ENCODE data around the gene PGM5. TPM values are rescaled to one million over a fixed set of nuclear protein-coding genes. Genes with fewer than 3 reads are reported as not detected.
"Not testable (repeated sequence)": the region's sequence is repeated elsewhere in the genome, so short reads cannot be mapped to it uniquely, and the experiment has no call there.

PGM5 gene
- total RNA-seq, 1 donor from 2014 or later = 0.79 TPM

DNA sequence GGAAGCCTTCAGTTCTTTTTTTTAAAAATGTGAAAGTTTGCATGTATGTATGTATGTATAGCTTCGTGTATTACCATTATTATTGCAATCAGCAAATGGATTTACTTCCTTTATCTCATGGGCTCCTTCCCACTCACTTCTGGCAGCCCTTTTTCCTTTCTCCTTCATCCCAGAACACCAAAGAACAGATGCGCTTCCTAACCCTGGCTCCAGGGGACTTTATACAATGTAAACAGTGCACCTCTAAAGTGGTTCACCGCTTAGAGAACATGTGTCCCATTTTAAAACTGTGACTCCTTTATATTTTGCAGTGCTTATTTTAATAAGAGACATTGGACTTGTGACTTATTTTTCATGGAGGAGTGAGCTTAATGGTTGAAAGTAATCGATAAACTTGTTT is 13.2 kb upstream of the PGM5 start:
- DNase-seq (ENCODE audit: low read depth); H3K36me3 ChIP-seq (ENCODE audit: control insufficient read depth, insufficient read depth, low read length); H3K4me3 ChIP-seq (ENCODE audit: low read depth, low read length); H3K27me3 ChIP-seq (ENCODE audit: control insufficient read depth, insufficient read depth, low read length): not testable (repeated sequence)

DNA sequence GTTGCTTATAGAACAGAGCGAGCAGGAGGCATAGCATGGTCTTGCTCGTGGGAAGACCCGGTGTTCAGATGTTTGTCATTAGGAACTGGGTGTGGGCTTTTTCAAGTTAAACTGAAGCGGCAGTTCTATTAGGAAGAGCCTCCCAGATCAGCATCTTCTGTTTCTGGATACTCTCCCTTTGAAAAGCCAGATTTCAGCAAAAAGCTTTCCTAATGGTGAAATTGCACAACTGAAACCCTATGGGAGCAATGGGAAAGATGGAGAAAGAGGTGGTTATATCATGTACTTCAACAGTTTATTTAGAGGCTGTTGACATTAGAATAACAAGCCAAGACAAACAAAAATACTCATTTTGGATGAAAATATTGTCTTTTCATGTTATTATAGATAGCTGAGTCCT is 12.4 kb upstream of the PGM5 start:
- H3K27me3 ChIP-seq (ENCODE audit: control insufficient read depth, insufficient read depth, low read length); H3K36me3 ChIP-seq (ENCODE audit: control insufficient read depth, insufficient read depth, low read length); DNase-seq (ENCODE audit: low read depth); H3K4me3 ChIP-seq (ENCODE audit: low read depth, low read length): not testable (repeated sequence)

DNA sequence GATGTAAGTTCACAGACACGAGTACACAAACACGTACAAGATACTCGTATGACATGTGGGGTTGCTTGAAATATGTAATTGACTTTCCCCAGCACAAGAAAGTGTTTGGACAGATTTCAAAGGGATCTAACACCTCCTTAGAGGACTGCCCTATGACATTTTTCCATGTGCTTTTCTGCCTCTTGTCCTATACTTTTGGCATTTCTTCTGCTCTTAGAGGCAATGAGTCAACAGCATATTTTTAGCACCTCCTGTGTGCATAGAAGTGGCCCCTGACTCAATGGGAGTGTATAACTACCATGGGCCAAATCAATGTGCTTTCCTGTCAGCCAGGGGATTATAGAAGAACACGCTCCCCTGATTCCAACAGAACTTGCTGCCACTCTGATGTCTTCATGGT is 4.7 kb upstream of the PGM5 start:
- H3K4me3 ChIP-seq (ENCODE audit: low read depth, low read length); H3K27me3 ChIP-seq (ENCODE audit: control insufficient read depth, insufficient read depth, low read length); DNase-seq (ENCODE audit: low read depth); H3K36me3 ChIP-seq (ENCODE audit: control insufficient read depth, insufficient read depth, low read length): not testable (repeated sequence)

GRCh38 chr9:68355993-68356379 is 425 bp upstream of the PGM5 start:
- not testable (repeated sequence) for H3K36me3 ChIP-seq (ENCODE audit: control insufficient read depth, insufficient read depth, low read length); H3K4me3 ChIP-seq (ENCODE audit: low read depth, low read length); H3K27me3 ChIP-seq (ENCODE audit: control insufficient read depth, insufficient read depth, low read length); DNase-seq (ENCODE audit: low read depth)

GRCh38 chr9:68357119-68357714 is 806 bp downstream of the PGM5 start:
- not testable (repeated sequence) for H3K36me3 ChIP-seq (ENCODE audit: control insufficient read depth, insufficient read depth, low read length); H3K27me3 ChIP-seq (ENCODE audit: control insufficient read depth, insufficient read depth, low read length); DNase-seq (ENCODE audit: low read depth)
- peak overlapping the region; percentile 41 for H3K4me3 ChIP-seq (ENCODE audit: low read depth, low read length)

GRCh38 chr9:68366933-68367547 is 10.6 kb downstream of the PGM5 start:
- H3K36me3 ChIP-seq (ENCODE audit: control insufficient read depth, insufficient read depth, low read length); H3K4me3 ChIP-seq (ENCODE audit: low read depth, low read length); DNase-seq (ENCODE audit: low read depth); H3K27me3 ChIP-seq (ENCODE audit: control insufficient read depth, insufficient read depth, low read length): not testable (repeated sequence)

GRCh38 chr9:68375789-68376188 is 19.4 kb downstream of the PGM5 start:
- H3K4me3 ChIP-seq (ENCODE audit: low read depth, low read length); H3K27me3 ChIP-seq (ENCODE audit: control insufficient read depth, insufficient read depth, low read length); DNase-seq (ENCODE audit: low read depth); H3K36me3 ChIP-seq (ENCODE audit: control insufficient read depth, insufficient read depth, low read length): not testable (repeated sequence)

DNA sequence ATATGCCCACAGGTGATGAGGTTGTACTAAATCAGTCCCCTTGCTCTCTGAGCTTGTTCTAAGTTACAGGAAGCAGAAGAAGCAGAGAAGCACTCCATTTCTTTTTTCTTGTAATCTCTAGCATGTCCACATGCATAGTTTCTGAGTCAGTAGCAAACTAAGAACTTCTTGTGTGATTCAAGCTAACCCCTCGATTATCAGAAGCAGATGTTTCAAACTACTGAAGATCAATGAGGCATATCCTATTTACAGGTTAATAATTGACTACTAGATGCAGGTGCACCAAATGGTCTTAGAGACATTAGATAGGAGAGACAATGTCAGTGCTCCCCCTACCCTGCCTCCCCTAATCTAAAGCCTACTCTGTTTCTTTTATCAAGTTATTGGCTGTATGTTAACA is 21.3 kb downstream of the PGM5 start:
- DNase-seq (ENCODE audit: low read depth) = peak; percentile 39
- not testable (repeated sequence) for H3K27me3 ChIP-seq (ENCODE audit: control insufficient read depth, insufficient read depth, low read length); H3K36me3 ChIP-seq (ENCODE audit: control insufficient read depth, insufficient read depth, low read length); H3K4me3 ChIP-seq (ENCODE audit: low read depth, low read length)

DNA sequence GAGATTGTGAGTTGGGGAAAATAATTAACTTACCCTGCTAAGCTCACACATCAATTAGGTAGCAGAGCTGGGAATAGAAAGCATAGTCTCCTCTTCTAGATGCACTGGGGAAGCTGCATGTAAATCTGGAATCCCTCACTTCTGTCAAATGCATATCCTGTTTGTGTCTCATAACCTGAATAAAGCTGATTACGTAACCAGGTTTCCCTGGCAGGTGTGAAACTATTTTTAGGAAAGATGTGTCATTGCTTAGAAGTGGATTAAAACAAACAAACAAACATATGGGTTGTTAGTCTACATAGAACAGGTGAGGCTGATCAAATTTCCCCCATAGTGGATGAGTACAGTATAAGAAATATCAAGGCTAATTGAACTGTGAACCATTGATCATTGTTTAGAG is 27.5 kb downstream of the PGM5 start:
- not testable (repeated sequence) for DNase-seq (ENCODE audit: low read depth); H3K4me3 ChIP-seq (ENCODE audit: low read depth, low read length); H3K36me3 ChIP-seq (ENCODE audit: control insufficient read depth, insufficient read depth, low read length); H3K27me3 ChIP-seq (ENCODE audit: control insufficient read depth, insufficient read depth, low read length)

DNA sequence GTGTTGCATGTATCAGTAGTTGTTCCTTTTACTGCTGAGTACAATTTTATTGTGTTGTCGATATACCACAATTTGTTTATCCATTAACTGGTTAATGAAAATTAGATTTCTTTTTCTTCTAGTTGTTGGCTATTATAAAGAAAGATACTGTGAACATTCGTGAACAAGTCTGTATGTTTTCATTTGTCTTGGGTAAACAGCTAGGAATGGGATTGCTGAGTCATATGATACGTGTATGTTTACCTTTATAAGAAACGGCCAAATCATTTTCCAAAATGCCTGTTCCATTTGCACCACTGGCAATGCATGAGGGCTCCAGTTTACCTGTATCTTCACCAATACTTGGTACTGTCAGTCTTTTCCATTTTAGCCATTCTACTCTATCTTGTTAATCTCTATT is 33.1 kb downstream of the PGM5 start:
- DNase-seq (ENCODE audit: low read depth); H3K36me3 ChIP-seq (ENCODE audit: control insufficient read depth, insufficient read depth, low read length); H3K4me3 ChIP-seq (ENCODE audit: low read depth, low read length); H3K27me3 ChIP-seq (ENCODE audit: control insufficient read depth, insufficient read depth, low read length): not testable (repeated sequence)

- not testable (repeated sequence) for H3K36me3 ChIP-seq (ENCODE audit: control insufficient read depth, insufficient read depth, low read length); DNase-seq (ENCODE audit: low read depth); H3K4me3 ChIP-seq (ENCODE audit: low read depth, low read length); H3K27me3 ChIP-seq (ENCODE audit: control insufficient read depth, insufficient read depth, low read length)
Observed at GRCh38 chr9:68390737-68391136, 34.3 kb downstream of the PGM5 start.

DNA sequence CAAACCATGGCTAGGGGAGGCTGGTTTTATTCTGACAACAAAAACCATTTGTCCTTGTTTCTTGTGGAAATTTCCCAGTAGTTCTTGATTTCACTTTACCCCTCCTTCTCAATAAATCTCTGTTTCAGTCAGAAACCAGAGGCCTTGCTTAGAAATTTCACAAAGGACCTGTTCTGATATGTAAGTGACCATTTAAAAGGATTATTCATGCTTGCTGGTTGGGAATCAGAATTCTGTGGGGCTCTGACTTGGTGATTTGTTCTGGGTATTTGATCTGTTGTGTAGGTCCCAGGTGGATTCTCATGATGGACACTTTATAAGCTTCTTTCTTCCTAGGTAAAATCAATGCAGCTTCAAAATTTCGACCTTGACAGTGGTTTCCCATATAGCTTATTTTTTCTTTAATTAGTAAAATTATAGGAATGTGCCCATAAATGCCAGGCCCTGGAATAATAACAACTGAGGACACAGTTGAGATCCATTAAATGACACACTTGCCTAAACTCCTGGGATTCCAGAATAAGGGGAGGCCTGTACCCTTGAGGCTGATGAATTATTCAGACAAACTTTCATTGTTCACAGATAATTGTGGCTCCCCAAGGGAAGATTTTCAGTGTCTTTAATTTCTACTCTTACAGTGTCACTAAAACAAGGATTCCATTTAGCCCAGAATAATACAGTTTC is 40.1 kb downstream of the PGM5 start:
- H3K36me3 ChIP-seq (ENCODE audit: control insufficient read depth, insufficient read depth, low read length); DNase-seq (ENCODE audit: low read depth); H3K27me3 ChIP-seq (ENCODE audit: control insufficient read depth, insufficient read depth, low read length); H3K4me3 ChIP-seq (ENCODE audit: low read depth, low read length): not testable (repeated sequence)

DNA sequence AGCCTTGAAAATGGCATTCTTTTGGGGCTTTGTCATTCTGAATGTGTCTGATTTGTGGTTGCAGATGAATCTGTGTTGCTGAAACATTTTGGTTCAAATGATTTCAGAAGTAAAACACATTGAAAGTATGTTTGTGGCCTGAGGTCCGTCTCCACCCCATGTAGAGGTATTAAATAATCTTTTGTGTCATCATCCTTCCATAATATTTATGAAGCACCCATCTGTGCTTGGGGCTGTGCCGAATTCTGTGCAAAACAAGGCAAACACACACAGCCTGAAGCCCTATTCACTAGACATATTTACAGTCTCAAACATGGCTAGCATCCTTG is 40.6 kb downstream of the PGM5 start:
- not testable (repeated sequence) for H3K36me3 ChIP-seq (ENCODE audit: control insufficient read depth, insufficient read depth, low read length); H3K27me3 ChIP-seq (ENCODE audit: control insufficient read depth, insufficient read depth, low read length); H3K4me3 ChIP-seq (ENCODE audit: low read depth, low read length)
- DNase-seq (ENCODE audit: low read depth) = peak; percentile 18

DNA sequence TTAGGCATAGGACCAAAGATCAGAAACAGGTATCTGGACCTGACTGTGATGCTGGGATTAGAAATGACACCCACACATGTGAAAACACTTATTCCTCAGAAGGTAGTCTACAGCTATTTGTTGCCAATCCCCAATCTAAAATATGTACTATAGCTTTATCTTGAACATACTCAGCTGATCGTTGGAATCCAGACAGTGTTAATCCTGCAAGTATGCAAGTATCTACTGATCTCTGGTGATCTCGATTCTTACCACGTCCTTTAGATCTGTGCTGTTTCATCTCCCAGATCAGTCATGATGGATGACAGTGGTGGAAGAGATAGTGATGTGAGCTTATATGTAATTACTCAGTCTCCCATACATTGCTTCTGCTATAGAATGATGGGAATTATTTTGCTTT is 41.4 kb downstream of the PGM5 start:
- not testable (repeated sequence) for H3K27me3 ChIP-seq (ENCODE audit: control insufficient read depth, insufficient read depth, low read length); H3K4me3 ChIP-seq (ENCODE audit: low read depth, low read length); H3K36me3 ChIP-seq (ENCODE audit: control insufficient read depth, insufficient read depth, low read length); DNase-seq (ENCODE audit: low read depth)

DNA sequence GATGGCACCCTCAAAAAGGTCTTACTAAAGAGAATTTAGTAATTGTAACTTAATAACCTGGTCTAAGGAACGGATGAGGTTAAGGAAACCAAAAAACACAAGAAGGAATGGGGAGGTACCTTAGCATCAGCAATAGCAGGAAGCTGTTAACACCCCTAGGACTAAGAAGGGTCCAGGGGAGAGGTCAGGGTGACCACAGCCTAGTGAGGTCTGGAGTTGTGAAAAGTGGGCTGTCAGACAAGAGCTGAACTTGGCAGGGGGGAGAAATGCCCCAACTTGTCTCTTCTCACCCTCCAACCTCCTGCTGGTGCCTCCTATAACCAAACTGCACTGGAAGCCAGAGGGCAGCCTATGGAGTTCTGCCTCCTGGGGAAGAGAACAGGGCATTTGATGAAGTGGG is 41.9 kb downstream of the PGM5 start:
- not testable (repeated sequence) for H3K36me3 ChIP-seq (ENCODE audit: control insufficient read depth, insufficient read depth, low read length); H3K4me3 ChIP-seq (ENCODE audit: low read depth, low read length); H3K27me3 ChIP-seq (ENCODE audit: control insufficient read depth, insufficient read depth, low read length); DNase-seq (ENCODE audit: low read depth)

Data from kidney epithelial cell (primary cell).